Upper lobe of left lung (tissue), 4 donors: ENCODE results near the gene ILKAP.

Source experiments
- EP300 ChIP-seq, 4 donors: sonication (generic); formaldehyde crosslinking; IDR thresholded peaks; one replicate each; pipeline ENCODE4 v1.5.1; 2017; ENCODE audit warnings: antibody characterized with exemption in 4 of 4, control low read depth in 2 of 4
- POLR2A ChIP-seq, 4 donors: fragments of 450-650 bp; IDR thresholded peaks; one replicate each; pipeline ENCODE4 v1.5.1; 2016 to 2017; ENCODE audit warnings: antibody characterized with exemption in 4 of 4, mild to moderate bottlenecking in 2 of 4
- POLR2AphosphoS5 ChIP-seq, 2 donors: sonication (generic); formaldehyde crosslinking; IDR thresholded peaks; one replicate each; pipeline ENCODE4 v1.5.1; 2017; ENCODE audit warnings: antibody characterized with exemption in 2 of 2
- TF ChIP-seq, protein P1 (sequence below), 6 experiments: fragments of 450-650 bp in 4 of 6; fragments of 200-600 bp in 2 of 6; sonication (generic) in 2 of 6; IDR thresholded peaks; one replicate each; pipeline ENCODE4 v1.5.1; 2016 to 2019; ENCODE audit warnings: antibody characterized with exemption in 6 of 6

DNA sequence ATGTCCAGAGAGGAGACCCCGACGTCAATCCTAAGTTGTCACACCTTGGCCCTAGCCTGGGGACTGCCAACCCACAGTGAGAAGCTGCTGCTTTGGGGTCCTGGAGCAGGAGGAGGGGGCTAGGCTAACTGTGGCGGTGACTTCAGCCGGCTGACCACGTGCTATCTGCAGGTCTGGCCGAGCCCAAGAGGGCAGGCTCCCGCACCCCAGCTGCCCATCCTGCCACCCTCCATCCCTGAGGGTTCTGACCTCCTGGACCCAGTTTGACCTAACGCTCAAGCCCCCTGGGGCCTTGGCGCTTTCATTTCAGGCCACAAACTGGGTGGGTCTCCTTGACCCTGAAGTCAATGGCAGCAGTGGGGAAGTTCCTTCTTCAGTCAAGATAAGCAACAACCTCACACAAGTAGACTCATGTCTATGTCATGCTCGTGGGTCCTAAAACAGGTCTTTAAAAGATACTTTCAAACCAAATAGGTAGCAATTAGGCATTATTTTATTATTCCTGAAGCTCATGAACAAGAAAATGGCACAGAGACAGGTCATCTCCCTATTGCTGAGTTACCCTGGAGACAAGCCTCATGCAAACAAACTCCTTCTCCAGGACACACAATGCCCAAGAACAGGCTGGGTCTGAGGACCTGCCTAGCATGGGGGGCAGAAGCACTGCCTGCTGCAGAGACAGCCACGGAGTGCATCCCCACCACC is 34.1 kb upstream of the ILKAP start:
- TF ChIP-seq, protein P1, sequence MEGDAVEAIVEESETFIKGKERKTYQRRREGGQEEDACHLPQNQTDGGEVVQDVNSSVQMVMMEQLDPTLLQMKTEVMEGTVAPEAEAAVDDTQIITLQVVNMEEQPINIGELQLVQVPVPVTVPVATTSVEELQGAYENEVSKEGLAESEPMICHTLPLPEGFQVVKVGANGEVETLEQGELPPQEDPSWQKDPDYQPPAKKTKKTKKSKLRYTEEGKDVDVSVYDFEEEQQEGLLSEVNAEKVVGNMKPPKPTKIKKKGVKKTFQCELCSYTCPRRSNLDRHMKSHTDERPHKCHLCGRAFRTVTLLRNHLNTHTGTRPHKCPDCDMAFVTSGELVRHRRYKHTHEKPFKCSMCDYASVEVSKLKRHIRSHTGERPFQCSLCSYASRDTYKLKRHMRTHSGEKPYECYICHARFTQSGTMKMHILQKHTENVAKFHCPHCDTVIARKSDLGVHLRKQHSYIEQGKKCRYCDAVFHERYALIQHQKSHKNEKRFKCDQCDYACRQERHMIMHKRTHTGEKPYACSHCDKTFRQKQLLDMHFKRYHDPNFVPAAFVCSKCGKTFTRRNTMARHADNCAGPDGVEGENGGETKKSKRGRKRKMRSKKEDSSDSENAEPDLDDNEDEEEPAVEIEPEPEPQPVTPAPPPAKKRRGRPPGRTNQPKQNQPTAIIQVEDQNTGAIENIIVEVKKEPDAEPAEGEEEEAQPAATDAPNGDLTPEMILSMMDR (IDR thresholded peaks at IDR 0.05): no peak
- no peak for TF ChIP-seq EP300 (IDR thresholded peaks at IDR 0.05)
- TF ChIP-seq POLR2A (IDR thresholded peaks at IDR 0.05): no peak
- no peak for TF ChIP-seq POLR2AphosphoS5 (IDR thresholded peaks at IDR 0.05)
